Calu3 (cell line): ENCODE results near the gene OXSR1. TPM values are rescaled to one million over a fixed set of nuclear protein-coding genes. Genes with fewer than 3 reads are reported as not detected.

Experiments
- BruUV-seq: library from RNA; stranded (reverse); fragments of 400-500 nt; replicated peaks from 2 replicates; lab custom pipeline; 2021; lab: Mats Ljungman, UMichigan
- CTCF ChIA-PET: fragments of 300-600 bp; sonication (Branson Sonifier 250); formaldehyde crosslinking; loops from one replicate; lab custom pipeline; 2022; ENCODE audit warnings: antibody characterized with exemption; lab: Charles Lee
- DNase-seq: peaks from one replicate; pipeline ENCODE4 v3.0.0; 2022
- H3K27ac Mint-ChIP-seq: one replicate; pipeline ENCODE4 v1.8.0; 2022; ENCODE audit warnings: mixed read lengths; ENCODE audit not compliant: unreplicated experiment
- H3K27me3 Mint-ChIP-seq: one replicate; pipeline ENCODE4 v1.8.0; 2022; ENCODE audit warnings: mixed read lengths; ENCODE audit not compliant: unreplicated experiment
- H3K36me3 Mint-ChIP-seq: one replicate; pipeline ENCODE4 v1.8.0; 2022; ENCODE audit warnings: mild to moderate bottlenecking, moderate library complexity, mixed read lengths; ENCODE audit not compliant: insufficient read depth, unreplicated experiment
- H3K4me1 Mint-ChIP-seq: one replicate; pipeline ENCODE4 v1.8.0; 2022; ENCODE audit warnings: mild to moderate bottlenecking, low read depth, mixed read lengths; ENCODE audit not compliant: unreplicated experiment
- H3K4me3 Mint-ChIP-seq: one replicate; pipeline ENCODE4 v1.8.0; 2022; ENCODE audit warnings: mild to moderate bottlenecking, low read depth, moderate library complexity, mixed read lengths; ENCODE audit not compliant: unreplicated experiment
- H3K9me3 Mint-ChIP-seq: one replicate; pipeline ENCODE4 v1.8.0; 2022; ENCODE audit warnings: low read depth, mixed read lengths; ENCODE audit not compliant: unreplicated experiment
- CTCF ChIP-seq: fragments of 200-600 bp; IDR thresholded peaks from one replicate; pipeline ENCODE4 v1.8.0; 2022; ENCODE audit warnings: antibody characterized with exemption; ENCODE audit not compliant: unreplicated experiment
- intact Hi-C: fragments of 100-400 bp; cut with micrococcal nuclease; formaldehyde crosslinking; loops from one replicate; pipeline ENCODE4 v1.10.0; 2022; ENCODE audit not compliant: unreplicated experiment
- total RNA-seq: library from RNA; stranded (reverse); gene quantifications from 2 replicates; pipeline ENCODE4 v1.2.3, GENCODE V29; 2022

The OXSR1 gene
- total RNA-seq, 1 experiment from 2014 or later: 50.4 TPM

GRCh38 chr3:38163841-38164642 lies 1.3 kb upstream of the OXSR1 start:
- Mint-ChIP-seq H3K36me3 (peaks cover 39% of the 10 kb centered on the region), H3K27ac (peak overlapping the region; percentile 95), H3K9me3 (no peaks in the 10 kb centered on the region), H3K4me1 (peaks cover 37% of the 10 kb centered on the region), H3K27me3 (no peaks in the 10 kb centered on the region), H3K4me3 (peak overlapping the region; percentile 97)
- CTCF ChIA-PET: interaction anchor here (0.7 to 3.2 kb wide), 10 partner anchors 10 to 285 kb away, joined by 3 to 24 read pairs (median 4); partner anchors contain the start of genes ACAA1, MYD88 and XYLB
- DNase-seq: peak; percentile 32
- TF ChIP-seq CTCF: no peak
- intact Hi-C loops: no loop called here
- TSS peak; percentile 96 for BruUV-seq

GRCh38 chr3:38164643-38164951 lies 740 bp upstream of the OXSR1 start:
- Mint-ChIP-seq H3K4me1 (peaks cover 43% of the 10 kb centered on the region), H3K27ac (peak overlapping the region; percentile 95), H3K9me3 (no peaks in the 10 kb centered on the region), H3K4me3 (peak overlapping the region; percentile 97), H3K36me3 (peaks cover 39% of the 10 kb centered on the region), H3K27me3 (no peaks in the 10 kb centered on the region)
- no TSS peak for BruUV-seq
- no peak for DNase-seq
- intact Hi-C loops: no loop called here
- CTCF ChIA-PET: interaction anchor here (0.8 to 3.2 kb wide), 8 partner anchors 10 to 182 kb away, joined by 3 to 24 read pairs (median 6); partner anchors contain the start of genes ACAA1, MYD88 and XYLB
- TF ChIP-seq CTCF: no peak

- peak overlapping the region; percentile 95 for H3K27ac Mint-ChIP-seq
- H3K9me3 Mint-ChIP-seq: no peaks in the 10 kb centered on the region
- H3K27me3 Mint-ChIP-seq: no peaks in the 10 kb centered on the region
- peaks cover 49% of the 10 kb centered on the region for H3K4me1 Mint-ChIP-seq
- DNase-seq: no peak
- intact Hi-C loops: loop anchor here (1.0 to 5.0 kb wide), 3 partner anchors 29 to 81 kb away; partner anchors contain the start of gene ACAA1
- no peak for TF ChIP-seq CTCF
- H3K36me3 Mint-ChIP-seq: peaks cover 42% of the 10 kb centered on the region
- H3K4me3 Mint-ChIP-seq: peak overlapping the region; percentile 97
- no TSS peak for BruUV-seq
- CTCF ChIA-PET: interaction anchor here (1.7 to 3.2 kb wide), 4 partner anchors 11 to 29 kb away, joined by 3 to 24 read pairs (median 14); partner anchors contain the start of genes ACAA1 and MYD88
Observed at GRCh38 chr3:38165722-38166387, 518 bp downstream of the OXSR1 start.

- H3K27me3 Mint-ChIP-seq: no peaks in the 10 kb centered on the region
- TF ChIP-seq CTCF: no peak
- intact Hi-C loops: loop anchor here (5.0 kb wide), 1 partner anchor 80 kb away; no protein-coding TSS in a partner anchor
- CTCF ChIA-PET: interaction anchor here (0.6 to 0.9 kb wide), 3 partner anchors 31 to 68 kb away, joined by 3 read pairs; partner anchors contain the start of gene ACAA1
- no peaks in the 10 kb centered on the region for H3K9me3 Mint-ChIP-seq
- BruUV-seq: no TSS peak
- H3K4me3 Mint-ChIP-seq: peak overlapping the region; percentile 97
- peak overlapping the region; percentile 95 for H3K27ac Mint-ChIP-seq
- peaks cover 53% of the 10 kb centered on the region for H3K4me1 Mint-ChIP-seq
- peaks cover 42% of the 10 kb centered on the region for H3K36me3 Mint-ChIP-seq
- DNase-seq: no peak
Observed at GRCh38 chr3:38167591-38167990, 2.3 kb downstream of the OXSR1 start.
